ENCODE measurements around the gene USP5.

DNA sequence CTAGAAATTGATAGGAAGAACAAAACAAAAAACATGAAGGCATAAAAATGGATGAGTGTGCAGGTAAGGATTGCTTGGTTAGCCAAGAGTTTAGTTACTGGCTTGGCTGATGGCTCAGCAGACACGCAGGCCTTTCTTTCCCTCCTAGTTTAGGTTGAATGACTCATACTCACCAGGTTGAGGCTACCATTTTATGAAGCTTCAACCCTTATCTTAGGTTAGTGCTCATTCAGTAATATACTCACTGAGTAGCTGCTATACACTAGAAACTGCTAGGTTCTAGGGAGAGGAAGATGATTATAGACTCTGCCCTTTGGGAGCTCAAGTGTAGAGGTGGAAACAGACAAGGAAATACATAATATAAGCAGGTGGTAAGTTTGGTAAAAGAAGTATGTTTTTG lies 17.7 kb upstream of the USP5 start:
- TF ChIP-seq, protein P1, sequence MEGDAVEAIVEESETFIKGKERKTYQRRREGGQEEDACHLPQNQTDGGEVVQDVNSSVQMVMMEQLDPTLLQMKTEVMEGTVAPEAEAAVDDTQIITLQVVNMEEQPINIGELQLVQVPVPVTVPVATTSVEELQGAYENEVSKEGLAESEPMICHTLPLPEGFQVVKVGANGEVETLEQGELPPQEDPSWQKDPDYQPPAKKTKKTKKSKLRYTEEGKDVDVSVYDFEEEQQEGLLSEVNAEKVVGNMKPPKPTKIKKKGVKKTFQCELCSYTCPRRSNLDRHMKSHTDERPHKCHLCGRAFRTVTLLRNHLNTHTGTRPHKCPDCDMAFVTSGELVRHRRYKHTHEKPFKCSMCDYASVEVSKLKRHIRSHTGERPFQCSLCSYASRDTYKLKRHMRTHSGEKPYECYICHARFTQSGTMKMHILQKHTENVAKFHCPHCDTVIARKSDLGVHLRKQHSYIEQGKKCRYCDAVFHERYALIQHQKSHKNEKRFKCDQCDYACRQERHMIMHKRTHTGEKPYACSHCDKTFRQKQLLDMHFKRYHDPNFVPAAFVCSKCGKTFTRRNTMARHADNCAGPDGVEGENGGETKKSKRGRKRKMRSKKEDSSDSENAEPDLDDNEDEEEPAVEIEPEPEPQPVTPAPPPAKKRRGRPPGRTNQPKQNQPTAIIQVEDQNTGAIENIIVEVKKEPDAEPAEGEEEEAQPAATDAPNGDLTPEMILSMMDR (IDR thresholded peaks at IDR 0.05) = no peak
- no peak for TF ChIP-seq EZH2phosphoT487 (IDR thresholded peaks at IDR 0.05)

Data from neural progenitor cell (in vitro differentiated cells).